ENCODE data around the gene RHOU.

- no peak for TF ChIP-seq CTCF (IDR thresholded peaks at IDR 0.05)
- no peak for TF ChIP-seq REST (IDR thresholded peaks at IDR 0.05)
- no peak for TF ChIP-seq MAX (IDR thresholded peaks at IDR 0.05)
- no peak for TF ChIP-seq SMC3 (IDR thresholded peaks at IDR 0.05)
- no peak for TF ChIP-seq HOXB13 (CRISPR knock-in tag; IDR thresholded peaks at IDR 0.05; ENCODE audit: low read depth)
- no peak for TF ChIP-seq HDAC2 (IDR thresholded peaks at IDR 0.05)
- TF ChIP-seq POLR2A (IDR thresholded peaks at IDR 0.05; ENCODE audit: low read length): no peak
- TF ChIP-seq CHD2 (IDR thresholded peaks at IDR 0.05; ENCODE audit: low read length, partially characterized antibody): no peak
- TF ChIP-seq NFE2L2 (conservative IDR thresholded peaks at IDR 0.05; ENCODE audit: low read length): no peak
Measured at GRCh38 chr1:228723287-228723686, 12.0 kb upstream of the RHOU start.

Measured in A549 (cell line).